H1 (cell line): Measurements from ENCODE around the gene STEAP1B. TPM values are rescaled to one million over a fixed set of nuclear protein-coding genes. Genes with fewer than 3 reads are reported as not detected.

Source experiments
- CTCF ChIA-PET: fragments of 300-600 bp; sonication (Branson Sonifier 250); formaldehyde crosslinking; loops from one replicate; lab custom pipeline; 2021; ENCODE audit not compliant: partially characterized antibody; lab: Charles Lee
- POLR2A ChIA-PET: fragments of 300-600 bp; sonication (Branson Sonifier 250); formaldehyde crosslinking; loops from one replicate; lab custom pipeline; 2021; ENCODE audit warnings: inconsistent platforms; ENCODE audit not compliant: partially characterized antibody; lab: Charles Lee
- DNase-seq, 2 experiments: peaks; one replicate each; pipeline versions ENCODE4 v3.0.0 to v3.0.0-alpha.2; 2010 to 2022; ENCODE audit warnings: low spot score in 2 of 2, low read depth in 1 of 2, mixed read lengths in 1 of 2
- FAIRE-seq: peaks from 2 replicates; lab custom pipeline; 2011; peaks lifted over from hg19 to GRCh38; lab: Jason Lieb, UNC
- H2AFZ ChIP-seq: 2 replicates; pipeline ENCODE4 v1.8.1; 2012; ENCODE audit warnings: low read length, inconsistent platforms
- H2AK5ac ChIP-seq: 2 replicates; pipeline ENCODE4 v1.6.1; 2013; ENCODE audit warnings: low read depth, low read length
- H2BK120ac ChIP-seq: replicated peaks from 2 replicates; pipeline ENCODE3; 2013; ENCODE audit warnings: low read depth, low read length, inconsistent platforms
- H2BK12ac ChIP-seq: 2 replicates; pipeline ENCODE4 v1.6.1; 2013; ENCODE audit warnings: low read depth, low read length
- H2BK15ac ChIP-seq: 2 replicates; pipeline ENCODE4 v1.6.1; 2013; ENCODE audit warnings: low read length
- H2BK20ac ChIP-seq: 2 replicates; pipeline ENCODE4 v1.6.1; 2013; ENCODE audit warnings: low read length
- H2BK5ac ChIP-seq: 2 replicates; pipeline ENCODE4 v1.6.1; 2013; ENCODE audit warnings: low read depth, low read length
- H3K14ac ChIP-seq: 2 replicates; pipeline ENCODE4 v1.6.1; 2013; ENCODE audit warnings: inconsistent platforms; ENCODE audit not compliant: insufficient read length
- H3K18ac ChIP-seq: 2 replicates; pipeline ENCODE4 v1.6.1; 2013; ENCODE audit warnings: low read length; ENCODE audit errors: extremely low read depth
- H3K23ac ChIP-seq: 2 replicates; pipeline ENCODE4 v1.6.1; 2013; ENCODE audit warnings: inconsistent platforms; ENCODE audit not compliant: insufficient read length
- H3K23me2 ChIP-seq: 2 replicates; pipeline ENCODE4 v1.6.1; 2013; ENCODE audit warnings: low read depth, low read length
- H3K27ac ChIP-seq: 2 replicates; pipeline ENCODE4 v1.6.1; 2011; ENCODE audit warnings: low read depth, low read length, inconsistent platforms
- H3K27me3 ChIP-seq, 4 experiments: replicated peaks in 1 of 4; 1 replicate in 1 of 4; 2 replicates in 3 of 4; pipeline versions ENCODE4 v1.6.1 to v1.8.1; 2011 to 2013; ENCODE audit warnings: low read length in 3 of 4, mild to moderate bottlenecking in 3 of 4, inconsistent platforms in 2 of 4, mixed read lengths in 2 of 4, moderate library complexity in 1 of 4; ENCODE audit not compliant: control insufficient read depth in 3 of 4, insufficient read depth in 3 of 4; ENCODE audit errors: extremely low read depth in 1 of 4
- H3K36me3 ChIP-seq, 4 experiments: 2 replicates each; pipeline versions ENCODE4 v1.6.1 to v1.8.1; 2011 to 2013; ENCODE audit warnings: mild to moderate bottlenecking in 4 of 4, low read length in 3 of 4, moderate library complexity in 2 of 4, control low read depth in 1 of 4, inconsistent platforms in 1 of 4; ENCODE audit not compliant: insufficient read depth in 4 of 4, control insufficient read depth in 2 of 4
- H3K4ac ChIP-seq: replicated peaks from 2 replicates; pipeline ENCODE3; 2013; ENCODE audit warnings: low read length, low read depth, mixed read lengths, inconsistent platforms; ENCODE audit not compliant: insufficient read length
- H3K4me1 ChIP-seq, 4 experiments: replicated peaks in 1 of 4; 1 replicate in 1 of 4; 2 replicates in 3 of 4; pipeline versions ENCODE4 v1.6.1 to v1.8.1; 2011 to 2013; ENCODE audit warnings: low read length in 3 of 4, inconsistent platforms in 2 of 4, mixed read lengths in 1 of 4; ENCODE audit not compliant: insufficient read depth in 4 of 4, control insufficient read depth in 3 of 4
- H3K4me2 ChIP-seq, 2 experiments: 2 replicates each; pipeline versions ENCODE4 v1.6.1 to v1.8.1; 2011 to 2013; ENCODE audit warnings: low read depth in 2 of 2, low read length in 2 of 2, control low read depth in 1 of 2, inconsistent platforms in 1 of 2, mild to moderate bottlenecking in 1 of 2; ENCODE audit not compliant: insufficient read depth in 1 of 2
- H3K4me3 ChIP-seq, 4 experiments: fragments of 200-600, 300-600 bp in 1 of 4; sonication (generic), shearing (Covaris generic), sonication (Bioruptor Twin) in 1 of 4; 2 replicates each; pipeline versions ENCODE4 v1.5.1 to v1.8.1; 2011 to 2016; ENCODE audit warnings: low read length in 4 of 4, low read depth in 3 of 4, control low read depth in 2 of 4, inconsistent platforms in 2 of 4, mild to moderate bottlenecking in 2 of 4, mixed read lengths in 1 of 4, moderate library complexity in 1 of 4; ENCODE audit not compliant: insufficient read depth in 2 of 4; ENCODE audit errors: extremely low read depth in 1 of 4
- H3K56ac ChIP-seq: replicated peaks from 2 replicates; pipeline ENCODE3; 2013; ENCODE audit warnings: low read depth, mild to moderate bottlenecking, mixed read lengths, low read length, inconsistent platforms; ENCODE audit not compliant: insufficient read length
- H3K79me1 ChIP-seq: 2 replicates; pipeline ENCODE4 v1.6.1; 2013; ENCODE audit warnings: low read depth, low read length, control low read depth
- H3K79me2 ChIP-seq, 2 experiments: 2 replicates each; pipeline versions ENCODE4 v1.6.1 to v1.8.1; 2012 to 2013; ENCODE audit warnings: low read length in 2 of 2, mild to moderate bottlenecking in 2 of 2, inconsistent platforms in 1 of 2; ENCODE audit not compliant: insufficient read depth in 2 of 2, control insufficient read depth in 1 of 2
- H3K9ac ChIP-seq, 4 experiments: replicated peaks in 1 of 4; 1 replicate in 1 of 4; 2 replicates in 3 of 4; pipeline versions ENCODE4 v1.6.1 to v1.8.1; 2011 to 2013; ENCODE audit warnings: low read depth in 3 of 4, low read length in 3 of 4, control low read depth in 2 of 4, mild to moderate bottlenecking in 2 of 4, moderate library complexity in 2 of 4, inconsistent platforms in 1 of 4; ENCODE audit errors: extremely low read depth in 1 of 4
- H3K9me3 ChIP-seq, 2 experiments: 2 replicates each; pipeline versions ENCODE4 v1.6.1 to v1.8.1; 2012 to 2013; ENCODE audit warnings: mild to moderate bottlenecking in 2 of 2, moderate library complexity in 2 of 2, control low read depth in 1 of 2, inconsistent platforms in 1 of 2, low read depth in 1 of 2, low read length in 1 of 2, mixed read lengths in 1 of 2; ENCODE audit not compliant: insufficient read depth in 2 of 2
- H4K20me1 ChIP-seq, 2 experiments: replicated peaks in 1 of 2; 2 replicates each; pipeline versions ENCODE3 to v1.8.1; 2011 to 2013; ENCODE audit warnings: inconsistent platforms in 2 of 2, low read length in 2 of 2, mild to moderate bottlenecking in 1 of 2; ENCODE audit not compliant: insufficient read depth in 2 of 2, control insufficient read depth in 1 of 2
- H4K5ac ChIP-seq: 2 replicates; pipeline ENCODE4 v1.6.1; 2013; ENCODE audit warnings: low read length, low read depth, mixed read lengths, inconsistent platforms; ENCODE audit not compliant: insufficient read length
- H4K8ac ChIP-seq: 2 replicates; pipeline ENCODE4 v1.8.0; 2013; ENCODE audit warnings: mild to moderate bottlenecking, moderate library complexity, low read length, inconsistent platforms; ENCODE audit not compliant: insufficient read depth; ENCODE audit errors: extremely low read depth
- H4K91ac ChIP-seq: replicated peaks from 2 replicates; pipeline ENCODE3; 2013; ENCODE audit warnings: low read length, mixed read lengths, inconsistent platforms; ENCODE audit not compliant: insufficient read length
- CBX5 ChIP-seq: fragments of 300-800, 300-1000 bp; sonication (generic); IDR thresholded peaks from 2 replicates; pipeline ENCODE4 v1.7.1; 2016; ENCODE audit warnings: antibody characterized with exemption, low read length, low read depth
- CREB1 ChIP-seq: IDR thresholded peaks from 2 replicates; pipeline ENCODE4 v1.6.1; 2012; ENCODE audit warnings: inconsistent platforms
- CTBP2 ChIP-seq: IDR thresholded peaks from 2 replicates; pipeline ENCODE4 v1.7.0; 2011; ENCODE audit warnings: borderline replicate concordance, mild to moderate bottlenecking, moderate library complexity, mixed read lengths, low read length; ENCODE audit not compliant: insufficient read depth, insufficient read length
- EGR1 ChIP-seq: IDR thresholded peaks from 2 replicates; pipeline ENCODE4 v1.6.1; 2011; ENCODE audit warnings: low read depth, low read length, borderline replicate concordance
- FOSL1 ChIP-seq: IDR thresholded peaks from 2 replicates; pipeline ENCODE4 v1.6.1; 2011; ENCODE audit warnings: mild to moderate bottlenecking, low read depth, low read length, moderate library complexity; ENCODE audit not compliant: insufficient read depth
- JUND ChIP-seq: IDR thresholded peaks from 2 replicates; pipeline ENCODE4 v1.6.1; 2011; ENCODE audit warnings: mild to moderate bottlenecking, improper control_type of control experiment, low read length
- PHF8 ChIP-seq: fragments of 200-600 bp; sonication (generic); conservative IDR thresholded peaks from 2 replicates; pipeline ENCODE4 v1.7.1; 2012; ENCODE audit warnings: low read depth, mild to moderate bottlenecking, inconsistent platforms, low read length, moderate library complexity
- SUZ12 ChIP-seq: fragments of 200-600 bp; sonication (generic); IDR thresholded peaks from 2 replicates; pipeline ENCODE4 v1.6.1; 2012; ENCODE audit warnings: mild to moderate bottlenecking, inconsistent platforms, low read length, moderate library complexity, mixed read lengths
- TEAD4 ChIP-seq: IDR thresholded peaks from 2 replicates; pipeline ENCODE4 v1.6.1; 2012; ENCODE audit warnings: low read depth, low read length, inconsistent platforms, mixed read lengths
- WGBS, 2 experiments: shearing (Covaris generic) in 1 of 2; methylation state at CpG; one replicate each; pipeline versions ENCODE4 v1.1.6 to v1.1.7; 2013 to 2015; ENCODE audit warnings: low lambda C conversion rate in 2 of 2, mixed read lengths in 2 of 2, inconsistent platforms in 1 of 2, low coverage in 1 of 2, missing lambda C conversion rate in 1 of 2; ENCODE audit not compliant: insufficient replicate concordance in 2 of 2, insufficient coverage in 1 of 2, insufficient read length in 1 of 2; ENCODE audit errors: extremely low coverage in 1 of 2, missing lambda C conversion rate in 1 of 2; 5-methylcytosine and 5-hydroxymethylcytosine counted together
- polyA plus RNA-seq, 7 experiments: library from polyadenylated mRNA; depleted of rRNA in 3 of 7; stranded (reverse) in 5 of 7; unstranded in 2 of 7; fragments of >200 nt in 5 of 7; fragments of 200-250 nt in 2 of 7; gene quantifications; 1 replicate in 5 of 7; 2 replicates in 1 of 7; 4 replicates in 1 of 7; pipeline versions ENCODE4 v1.2.1 to v1.2.3, GENCODE V29; 2011 to 2013; ENCODE audit warnings: missing spikeins in 2 of 7, mixed read lengths in 2 of 7
- total RNA-seq: library from RNA; stranded (reverse); fragmentation: NEBNext Ultra II Directional; extraction: Animal tissue kit (Norgen Biotek cat#: 25700); gene quantifications from 2 replicates; pipeline ENCODE4 v1.2.1, GENCODE V29; 2021
- TF ChIP-seq, protein P1 (sequence below): IDR thresholded peaks from 2 replicates; pipeline ENCODE4 v1.6.1; 2011; ENCODE audit warnings: low read depth, mild to moderate bottlenecking, low read length; ENCODE audit not compliant: insufficient read depth
- TF ChIP-seq, protein P2 (sequence below), 3 experiments: IDR thresholded peaks; 1 replicate in 2 of 3; 2 replicates in 1 of 3; pipeline versions ENCODE4 v1.5.1 to v1.6.1; 2011; ENCODE audit warnings: low read length in 3 of 3, mild to moderate bottlenecking in 3 of 3, inconsistent platforms in 2 of 3, low read depth in 1 of 3, moderate library complexity in 1 of 3; ENCODE audit not compliant: insufficient read depth in 1 of 3; ENCODE audit errors: control extremely low read depth in 1 of 3

STEAP1B gene
- total and polyA plus RNA-seq, 2 of the 8 experiments (the other 6 are each of a cell fraction or from before 2014, with no cell fraction given): 5.4 to 8.7 TPM

DNA sequence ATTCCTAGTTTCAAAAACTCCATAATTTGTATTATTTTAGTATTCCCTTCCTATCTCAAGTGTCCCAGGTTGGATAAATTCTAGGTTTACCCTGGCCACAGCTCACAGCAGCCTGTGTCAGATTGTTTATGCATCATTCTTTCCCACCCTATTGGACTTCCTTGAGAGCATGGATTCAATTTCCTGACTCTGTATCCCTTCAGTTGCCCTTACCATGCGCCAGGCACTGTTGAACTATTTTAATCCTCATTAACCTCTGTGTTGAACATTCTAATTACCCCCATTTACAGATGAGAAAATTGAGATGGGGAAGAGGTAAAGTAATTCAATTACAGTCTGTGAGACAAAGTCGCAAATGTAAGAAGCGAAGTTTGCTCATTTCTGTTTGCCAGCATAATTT is 58.8 kb downstream of the STEAP1B start:
- Histone ChIP-seq H3K18ac (no peak overlapping the region), H3K79me2 (no peaks in the 10 kb centered on the region), H3K56ac (no peak overlapping the region), H3K27ac (no peak overlapping the region), H2BK120ac (no peak overlapping the region), H4K20me1 (no peaks in the 10 kb centered on the region), H2BK12ac (no peak overlapping the region), H2BK5ac (no peak overlapping the region), H3K14ac (no peak overlapping the region), H3K79me1 (no peaks in the 10 kb centered on the region), H2BK15ac (no peak overlapping the region), H2AFZ (no peak overlapping the region), H3K27me3 (no peaks in the 10 kb centered on the region), H2BK20ac (no peak overlapping the region), H3K4me2 (no peak overlapping the region), H4K8ac (no peak overlapping the region), H4K91ac (no peak overlapping the region), H3K9me3 (no peaks in the 10 kb centered on the region), H3K4me3 (no peak overlapping the region), H2AK5ac (no peak overlapping the region), H3K23me2 (no peaks in the 10 kb centered on the region; the same call in 1 of the 2 replicates), H3K9ac (no peak overlapping the region), H4K5ac (no peak overlapping the region), H3K4me1 (peaks cover 0 to 8% (median 2%) of the 10 kb centered on the region in 4 experiments; a peak in 2 of 7 replicates), H3K23ac (no peak overlapping the region), H3K4ac (no peak overlapping the region), H3K36me3 (no peaks in the 10 kb centered on the region)
- 89% methylated on average over 3 of the region's 3 CpGs; no CpG with 5 or more reads in 1 of the 2 experiments for WGBS, 2 experiments
- FAIRE-seq: no peak
- ChIA-PET CTCF (interaction anchor here (2.1 kb wide), 1 partner anchor 10 kb away, joined by 6 read pairs; no protein-coding TSS in a partner anchor), POLR2A (no interaction called here)
- no peak for DNase-seq
- TF ChIP-seq, protein P1, sequence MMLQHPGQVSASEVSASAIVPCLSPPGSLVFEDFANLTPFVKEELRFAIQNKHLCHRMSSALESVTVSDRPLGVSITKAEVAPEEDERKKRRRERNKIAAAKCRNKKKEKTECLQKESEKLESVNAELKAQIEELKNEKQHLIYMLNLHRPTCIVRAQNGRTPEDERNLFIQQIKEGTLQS: no peak
- TF ChIP-seq JUND (no peak), FOSL1 (no peak), EGR1 (no peak), SUZ12 (no peak), CTBP2 (no peak), TEAD4 (no peak), CREB1 (no peak), PHF8 (no peak), CBX5 (no peak)
- TF ChIP-seq, protein P2, sequence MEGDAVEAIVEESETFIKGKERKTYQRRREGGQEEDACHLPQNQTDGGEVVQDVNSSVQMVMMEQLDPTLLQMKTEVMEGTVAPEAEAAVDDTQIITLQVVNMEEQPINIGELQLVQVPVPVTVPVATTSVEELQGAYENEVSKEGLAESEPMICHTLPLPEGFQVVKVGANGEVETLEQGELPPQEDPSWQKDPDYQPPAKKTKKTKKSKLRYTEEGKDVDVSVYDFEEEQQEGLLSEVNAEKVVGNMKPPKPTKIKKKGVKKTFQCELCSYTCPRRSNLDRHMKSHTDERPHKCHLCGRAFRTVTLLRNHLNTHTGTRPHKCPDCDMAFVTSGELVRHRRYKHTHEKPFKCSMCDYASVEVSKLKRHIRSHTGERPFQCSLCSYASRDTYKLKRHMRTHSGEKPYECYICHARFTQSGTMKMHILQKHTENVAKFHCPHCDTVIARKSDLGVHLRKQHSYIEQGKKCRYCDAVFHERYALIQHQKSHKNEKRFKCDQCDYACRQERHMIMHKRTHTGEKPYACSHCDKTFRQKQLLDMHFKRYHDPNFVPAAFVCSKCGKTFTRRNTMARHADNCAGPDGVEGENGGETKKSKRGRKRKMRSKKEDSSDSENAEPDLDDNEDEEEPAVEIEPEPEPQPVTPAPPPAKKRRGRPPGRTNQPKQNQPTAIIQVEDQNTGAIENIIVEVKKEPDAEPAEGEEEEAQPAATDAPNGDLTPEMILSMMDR (IDR thresholded peaks at IDR 0.05; ENCODE audit: control extremely low read depth in 1 of 3, insufficient read depth in 1 of 3, low read depth in 1 of 3, low read length in 3 of 3): no peak
